Measurements from ENCODE around the gene INPP5B.
A peak's percentile ranks its signal among the peaks of the same experiment; 100 is the strongest.

The INPP5B gene

DNA sequence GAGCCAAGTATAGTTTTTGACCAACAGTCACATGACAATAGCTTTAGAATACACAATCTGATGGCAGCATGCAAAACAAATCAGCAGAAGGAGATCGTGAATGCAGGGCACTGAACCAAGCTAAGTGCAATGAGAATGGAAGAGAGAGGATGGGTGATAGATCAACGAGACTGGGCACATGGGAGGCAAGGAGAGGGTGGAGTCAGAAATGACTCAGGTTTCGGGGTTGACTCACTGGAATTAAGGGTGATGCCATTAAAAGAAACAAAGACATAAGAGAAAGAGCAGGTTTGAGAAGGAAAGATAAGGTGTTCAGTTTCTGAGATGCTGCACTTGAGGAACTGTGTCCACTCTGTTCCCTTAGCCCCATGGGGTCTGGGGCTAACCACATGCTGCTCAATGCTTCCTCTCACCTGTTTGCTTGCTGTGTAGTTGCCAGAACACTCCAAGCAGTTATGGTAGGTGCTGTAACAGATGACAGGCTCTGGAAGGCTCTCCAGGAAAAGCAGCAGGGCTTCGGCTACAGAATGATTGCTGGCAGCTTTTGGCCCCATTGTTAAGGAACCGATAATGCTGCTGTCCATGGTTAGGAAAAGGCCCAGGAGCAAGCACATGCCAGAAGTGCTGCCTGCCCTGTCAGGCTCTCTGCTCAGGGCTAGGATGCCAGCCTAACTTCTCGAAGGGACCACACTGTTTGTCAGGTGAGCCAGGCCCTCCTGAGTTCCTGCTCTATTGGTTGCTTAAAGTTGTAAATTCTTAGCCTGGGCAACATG lies 81.3 kb downstream of the INPP5B start:
- DNase-seq: no peak

GRCh38 chr1:37862330-37862729 lies 84.5 kb downstream of the INPP5B start:
- no peak for DNase-seq

- DNase-seq: no peak
Observed at GRCh38 chr1:37861151-37861550, 85.7 kb downstream of the INPP5B start.

DNA sequence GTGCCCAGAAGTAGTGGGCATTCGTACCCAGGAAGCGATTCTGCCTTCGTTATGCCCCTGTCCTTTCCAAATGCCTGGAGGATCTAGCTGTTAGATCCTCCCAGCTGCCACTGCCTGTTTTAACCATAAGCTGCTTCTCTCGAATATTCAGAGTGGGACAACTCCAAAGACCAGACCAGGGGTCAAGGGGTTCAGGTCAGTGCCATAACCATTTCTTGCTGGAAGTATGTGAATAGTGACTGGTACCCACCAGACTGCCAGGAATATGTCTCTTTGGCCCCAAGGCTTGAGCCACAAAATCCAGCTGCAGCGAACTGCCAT lies 86.5 kb downstream of the INPP5B start:
- DNase-seq: no peak

- DNase-seq: peak; percentile 90
Observed at GRCh38 chr1:37859507-37860345, 87.1 kb downstream of the INPP5B start, which contains the start of gene MTF1. Gene MTF1, minus strand, starts transcription at chr1:37859592. Its CDS starts 1,934 bp downstream, at chr1:37857658.

DNA sequence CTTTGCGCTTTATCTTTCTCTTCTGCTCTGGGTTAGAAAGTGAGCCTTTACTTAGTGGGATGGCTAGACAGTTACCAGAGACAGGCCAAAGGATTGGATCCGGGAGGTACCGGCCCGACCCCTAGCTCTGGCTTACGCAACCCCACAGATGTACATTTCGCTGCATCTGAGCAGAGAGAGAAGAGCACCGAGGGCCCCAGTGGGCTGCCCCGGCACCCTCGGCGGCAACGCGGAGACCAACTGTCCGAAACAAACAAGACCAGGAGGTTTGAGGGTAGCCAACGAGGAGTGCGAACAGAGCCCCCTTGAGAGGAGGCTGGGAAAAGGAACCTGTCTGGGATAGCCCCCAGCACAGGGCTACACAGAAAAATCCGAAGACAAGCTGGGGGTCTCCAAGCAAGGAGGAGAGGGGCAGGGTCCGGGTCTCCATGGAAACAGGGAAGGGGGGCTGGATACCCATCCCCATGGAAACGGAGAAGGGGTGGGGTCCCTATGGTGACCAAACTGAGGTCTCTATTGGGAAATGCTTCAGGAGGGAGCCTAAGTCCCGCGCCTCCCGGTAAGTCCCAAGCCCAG lies 87.8 kb downstream of the INPP5B start:
- DNase-seq: no peak

DNA sequence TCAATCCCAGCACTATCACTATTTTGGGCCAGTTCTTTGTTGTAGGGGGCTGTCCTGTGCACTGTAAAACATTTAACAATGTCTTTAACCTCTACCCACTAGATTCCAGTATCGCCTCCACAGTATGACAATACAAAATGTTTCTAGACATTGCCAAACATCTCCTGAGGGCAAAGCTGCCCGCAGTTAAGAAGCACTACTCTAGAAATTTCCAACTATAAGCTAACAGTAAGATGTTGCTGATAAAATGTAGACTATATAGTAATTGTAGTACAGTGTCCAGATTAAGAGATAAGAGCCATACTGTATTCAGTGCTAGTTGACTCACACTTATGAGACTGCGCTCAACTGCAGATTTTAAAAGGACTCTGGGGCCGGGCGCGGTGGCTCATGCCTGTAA lies 92.4 kb downstream of the INPP5B start:
- no peak for DNase-seq

DNA sequence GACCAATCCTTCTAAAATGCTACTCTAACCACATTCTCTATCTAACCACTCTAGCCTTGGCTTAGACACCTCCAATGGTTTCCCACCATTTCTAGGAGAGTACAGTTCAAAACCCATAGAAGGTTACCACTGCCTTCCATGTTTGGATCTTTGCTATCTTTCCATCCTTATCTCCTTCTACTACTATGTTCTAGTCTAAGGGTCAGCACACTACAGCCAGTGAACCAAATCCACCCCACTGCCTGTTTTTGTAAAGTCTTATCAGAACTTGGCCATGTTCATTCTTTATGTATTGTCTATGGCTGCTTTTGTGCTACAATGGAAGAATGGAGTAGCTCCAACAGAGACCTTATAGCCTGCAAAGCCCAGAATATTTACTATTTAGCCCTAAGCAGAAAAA lies 93.7 kb downstream of the INPP5B start:
- no peak for DNase-seq

GRCh38 chr1:37851782-37852210 lies 95.1 kb downstream of the INPP5B start:
- DNase-seq: peak; percentile 69

DNA sequence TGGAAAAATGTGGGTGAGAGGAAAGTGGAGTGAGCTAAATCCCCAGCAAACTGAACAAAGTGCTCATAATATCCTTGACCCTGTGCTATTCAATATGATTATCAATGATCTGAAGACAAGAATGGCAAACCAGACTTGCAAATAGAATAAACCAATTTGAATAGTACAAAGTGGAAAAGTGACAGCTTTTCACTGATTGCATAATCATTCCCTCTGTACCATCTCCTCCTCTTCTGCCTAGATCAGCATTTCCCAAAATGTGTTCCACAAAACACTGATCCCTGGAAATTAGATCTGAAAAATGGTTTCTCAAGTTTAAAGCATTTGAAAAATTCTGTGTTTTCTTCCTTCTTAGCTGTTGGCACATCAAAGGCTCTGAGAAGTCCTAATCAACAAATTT lies 95.6 kb downstream of the INPP5B start:
- DNase-seq: no peak

GRCh38 chr1:37850352-37850955 lies 96.4 kb downstream of the INPP5B start:
- DNase-seq: peak; percentile 77

DNA sequence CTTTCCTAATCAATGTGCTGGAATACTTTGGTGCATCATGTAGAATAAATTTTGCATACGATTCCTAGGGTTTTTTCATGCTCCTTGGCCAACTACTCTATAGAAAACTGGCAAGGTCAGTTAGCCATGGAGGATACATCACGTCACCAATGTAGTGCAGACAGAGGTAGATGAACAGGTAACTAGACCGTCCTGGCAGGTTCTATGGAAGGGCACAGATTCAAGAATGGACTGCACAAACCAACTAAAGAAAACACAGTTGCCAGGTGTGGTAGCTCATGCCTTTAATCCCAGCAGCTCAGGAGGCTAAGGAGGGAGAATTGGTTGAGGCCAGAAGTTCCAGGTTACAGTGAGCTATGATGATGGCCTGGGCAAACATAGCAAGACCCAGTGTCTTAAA lies 97.4 kb downstream of the INPP5B start:
- DNase-seq: no peak

- DNase-seq: no peak
Observed at GRCh38 chr1:37846647-37847339, 100.1 kb downstream of the INPP5B start.

DNA sequence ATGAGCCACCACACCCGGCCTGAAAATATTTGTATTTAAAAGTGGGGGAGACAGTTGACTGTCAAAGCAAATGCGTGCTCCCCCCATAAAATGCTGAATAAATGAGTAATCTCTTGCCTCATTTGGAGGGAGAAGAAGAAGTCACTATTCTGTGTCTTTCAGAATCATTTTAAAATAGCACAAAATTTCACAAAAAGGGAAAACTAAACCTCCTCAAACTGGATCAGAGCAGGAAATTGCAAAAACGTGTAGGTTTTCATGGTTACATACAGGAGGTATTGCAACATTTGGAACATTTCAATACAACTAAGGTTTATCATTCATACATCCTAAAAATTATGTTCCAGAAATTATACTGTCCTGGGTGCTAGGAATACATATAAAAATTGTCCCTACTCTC lies 101.1 kb downstream of the INPP5B start:
- DNase-seq: peak; percentile 82

GRCh38 chr1:37845049-37845646 lies 101.7 kb downstream of the INPP5B start:
- no peak for DNase-seq

DNA sequence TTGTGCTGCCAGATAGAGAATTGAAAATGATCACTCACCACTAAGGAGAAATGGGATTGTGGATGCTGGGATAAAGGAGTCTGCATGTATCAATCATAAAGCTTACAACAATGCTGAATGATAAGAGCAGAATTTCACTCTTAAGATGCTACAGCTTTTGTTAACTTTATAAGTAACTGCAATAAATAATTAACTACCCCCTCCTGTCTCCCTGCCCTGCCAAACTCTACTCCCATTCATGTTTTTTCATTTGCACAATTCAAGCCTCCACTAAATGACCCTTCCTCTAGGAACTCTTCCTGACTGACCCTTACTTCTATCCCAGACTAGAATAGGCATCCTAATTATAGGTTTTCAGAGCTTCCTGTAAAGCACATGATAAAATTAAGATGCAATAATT lies 102.3 kb downstream of the INPP5B start:
- DNase-seq: no peak

DNA sequence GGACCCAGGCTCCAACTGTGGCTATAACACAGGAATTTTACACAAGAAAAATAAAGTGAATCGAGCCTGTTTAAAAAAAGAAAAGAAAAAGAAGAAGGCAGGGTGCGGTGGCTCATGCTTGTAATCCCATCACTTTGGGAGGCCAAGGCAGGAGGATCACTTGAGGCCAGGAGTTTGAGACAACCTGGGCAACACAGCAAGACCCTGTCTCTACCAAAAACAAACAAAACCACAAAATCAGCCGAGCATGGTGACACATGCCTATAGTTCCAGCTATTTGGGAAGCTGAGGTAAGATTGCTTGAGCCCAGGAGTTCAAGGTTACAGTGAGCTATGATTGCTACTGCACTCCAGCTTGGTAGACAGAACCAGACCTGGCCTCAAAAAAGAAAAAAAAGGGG lies 105.2 kb downstream of the INPP5B start:
- no peak for DNase-seq

DNA sequence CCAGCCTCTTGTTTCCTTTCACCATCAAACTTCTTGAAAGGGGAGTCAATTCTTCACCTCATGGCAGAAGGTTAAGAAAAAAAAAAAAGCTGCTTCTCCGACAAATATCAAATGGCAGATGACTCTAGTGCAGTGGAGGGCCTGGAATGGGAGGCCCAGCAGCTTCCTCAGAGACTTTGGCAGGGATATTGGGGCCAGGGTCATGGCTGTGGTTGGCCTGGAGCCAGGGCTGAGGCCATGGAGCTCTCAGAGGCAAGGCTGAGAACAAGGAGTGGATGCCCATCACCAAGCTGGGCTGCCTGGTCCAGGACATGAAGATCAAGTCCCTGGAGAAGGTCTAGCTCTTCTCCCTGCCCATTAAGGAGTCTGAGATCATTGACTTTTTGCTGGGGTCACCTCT lies 106.1 kb downstream of the INPP5B start:
- no peak for DNase-seq

DNA sequence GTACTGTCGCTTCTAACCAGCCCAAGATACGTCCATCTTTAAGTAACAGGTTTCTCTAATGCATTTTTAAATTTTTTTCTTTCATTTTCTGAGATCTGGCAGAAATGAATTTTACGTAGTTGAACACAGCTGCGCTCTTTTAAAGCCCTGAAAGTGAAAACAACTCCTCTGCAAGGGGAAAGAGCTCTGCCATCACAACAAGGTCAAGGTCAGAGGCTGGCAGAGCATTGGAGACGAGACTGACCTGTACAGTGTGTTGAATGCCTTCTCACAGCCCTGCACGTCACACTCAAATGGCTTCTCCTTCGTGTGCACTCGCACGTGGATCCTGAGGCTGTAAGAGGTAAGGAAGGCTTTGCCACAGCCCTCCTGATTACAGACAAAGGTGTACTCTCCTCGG lies 107.2 kb downstream of the INPP5B start:
- no peak for DNase-seq

- DNase-seq: no peak
Observed at GRCh38 chr1:37836788-37837187, 110.1 kb downstream of the INPP5B start.

DNA sequence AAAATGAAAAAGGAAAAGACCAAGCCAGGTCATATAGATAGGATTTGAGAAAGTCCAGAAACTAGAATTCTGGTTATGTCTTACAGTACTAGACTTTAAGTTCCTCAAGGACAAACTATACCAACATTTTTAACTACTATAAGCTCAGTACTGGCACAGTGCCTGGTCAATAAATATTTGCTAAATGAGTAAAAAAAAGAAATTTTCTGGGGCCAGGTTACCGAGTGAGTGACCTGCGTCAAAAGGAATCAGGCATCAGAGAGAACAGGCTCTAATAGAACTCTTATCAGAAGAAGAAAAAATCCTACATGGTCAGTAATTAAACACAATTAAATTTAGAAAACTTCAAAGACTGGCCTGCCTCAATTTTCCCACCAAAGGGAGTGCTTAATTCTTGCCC lies 115.0 kb downstream of the INPP5B start:
- no peak for DNase-seq

DNA sequence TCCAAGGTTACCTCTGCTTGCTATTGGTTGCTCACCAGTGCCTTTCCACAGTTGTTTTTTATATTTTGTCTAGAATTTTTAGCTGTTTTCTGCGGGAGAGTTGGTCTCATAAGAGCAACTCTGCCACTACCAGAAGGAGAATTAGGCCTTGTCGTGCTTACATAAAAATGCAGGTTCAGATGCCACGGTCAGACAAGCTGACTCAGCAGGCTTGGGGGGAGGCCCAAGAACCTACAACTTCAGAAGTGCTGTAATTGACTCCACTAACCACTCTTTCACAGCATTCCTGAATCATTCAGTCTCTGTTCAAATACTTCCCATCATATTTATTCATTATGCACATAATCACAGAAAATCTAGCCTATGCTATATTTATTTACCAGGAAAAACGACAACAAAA lies 115.7 kb downstream of the INPP5B start:
- DNase-seq: no peak
